Measurements from ENCODE around the gene LRP1B.

LRP1B gene

DNA sequence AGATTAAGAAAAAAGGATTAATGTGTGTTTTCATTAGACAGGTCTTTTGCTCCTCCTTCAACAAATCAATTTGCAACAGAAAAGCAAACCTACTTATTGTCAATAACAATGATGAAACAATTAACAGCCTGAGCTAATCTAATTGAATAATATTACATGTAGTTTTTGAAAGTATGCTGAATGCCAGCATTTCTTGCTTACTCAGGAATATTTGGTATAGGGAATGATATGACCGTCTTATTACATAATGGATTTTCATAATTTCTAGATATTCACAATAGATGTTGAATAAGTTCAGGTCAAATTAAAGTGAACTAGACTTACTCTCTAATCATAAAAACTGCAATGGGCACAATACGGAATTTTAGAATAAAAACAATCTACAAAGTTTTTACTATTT, 1856.9 kb downstream of the LRP1B start:
- no peaks in the 10 kb centered on the region for H3K4me1 ChIP-seq

DNA sequence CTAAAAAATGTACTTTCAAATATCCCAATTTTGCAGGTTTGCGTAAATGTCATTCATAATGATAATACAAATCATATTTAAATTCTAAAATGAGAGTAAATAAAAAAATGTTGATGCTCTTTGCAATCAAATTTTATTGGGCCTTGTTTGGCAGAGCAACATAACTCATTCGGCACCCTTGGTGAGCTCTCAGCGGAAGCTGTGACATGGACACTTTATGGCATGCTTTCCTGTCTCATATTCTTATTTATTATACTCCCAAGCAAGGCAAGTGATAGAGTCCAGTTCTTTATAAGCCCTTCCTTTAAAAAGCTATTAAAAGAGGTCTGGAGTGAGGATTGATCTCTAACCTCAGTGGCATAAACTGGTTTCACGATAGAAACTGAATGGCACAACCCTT, 1857.4 kb downstream of the LRP1B start:
- Histone ChIP-seq H3K4me3 (ENCODE audit: low read depth, low read length) (no peak overlapping the region), H3K9me3 (no peaks in the 10 kb centered on the region), H3K4me1 (no peaks in the 10 kb centered on the region), H3K36me3 (no peaks in the 10 kb centered on the region), H3K27me3 (no peaks in the 10 kb centered on the region)
- TF ChIP-seq, protein P1, sequence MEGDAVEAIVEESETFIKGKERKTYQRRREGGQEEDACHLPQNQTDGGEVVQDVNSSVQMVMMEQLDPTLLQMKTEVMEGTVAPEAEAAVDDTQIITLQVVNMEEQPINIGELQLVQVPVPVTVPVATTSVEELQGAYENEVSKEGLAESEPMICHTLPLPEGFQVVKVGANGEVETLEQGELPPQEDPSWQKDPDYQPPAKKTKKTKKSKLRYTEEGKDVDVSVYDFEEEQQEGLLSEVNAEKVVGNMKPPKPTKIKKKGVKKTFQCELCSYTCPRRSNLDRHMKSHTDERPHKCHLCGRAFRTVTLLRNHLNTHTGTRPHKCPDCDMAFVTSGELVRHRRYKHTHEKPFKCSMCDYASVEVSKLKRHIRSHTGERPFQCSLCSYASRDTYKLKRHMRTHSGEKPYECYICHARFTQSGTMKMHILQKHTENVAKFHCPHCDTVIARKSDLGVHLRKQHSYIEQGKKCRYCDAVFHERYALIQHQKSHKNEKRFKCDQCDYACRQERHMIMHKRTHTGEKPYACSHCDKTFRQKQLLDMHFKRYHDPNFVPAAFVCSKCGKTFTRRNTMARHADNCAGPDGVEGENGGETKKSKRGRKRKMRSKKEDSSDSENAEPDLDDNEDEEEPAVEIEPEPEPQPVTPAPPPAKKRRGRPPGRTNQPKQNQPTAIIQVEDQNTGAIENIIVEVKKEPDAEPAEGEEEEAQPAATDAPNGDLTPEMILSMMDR (IDR thresholded peaks at IDR 0.05; ENCODE audit: low read depth, low read length) = no peak
- no peak for DNase-seq

More for the DNA sequence above, 1856.9 kb downstream of the LRP1B start:
- Histone ChIP-seq H3K27me3 (no peaks in the 10 kb centered on the region), H3K36me3 (no peaks in the 10 kb centered on the region), H3K9me3 (no peaks in the 10 kb centered on the region), H3K4me3 (ENCODE audit: low read depth, low read length) (no peak overlapping the region)
- TF ChIP-seq, protein P1 (IDR thresholded peaks at IDR 0.05; ENCODE audit: low read depth, low read length) = no peak
- no peak for DNase-seq

DNA sequence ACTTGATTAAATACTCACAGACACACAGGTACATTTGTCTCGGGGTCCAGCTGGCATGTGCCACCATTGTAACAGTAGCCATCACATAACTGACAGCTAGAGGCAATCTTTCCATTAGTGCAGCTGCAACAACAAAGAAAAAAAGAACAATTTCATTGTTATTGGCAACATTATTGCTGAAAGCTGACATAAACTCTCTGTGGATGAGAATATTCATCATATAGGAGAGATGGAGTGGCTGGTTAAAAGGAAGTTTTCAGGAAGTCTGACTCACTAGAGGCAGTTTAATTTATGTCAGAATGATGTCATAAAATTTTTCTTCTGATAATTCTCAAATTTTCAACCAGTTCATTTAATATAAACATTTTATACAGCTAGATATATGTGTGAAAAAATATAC, 1860.6 kb downstream of the LRP1B start:
- Histone ChIP-seq H3K4me1 (no peaks in the 10 kb centered on the region), H3K27me3 (no peaks in the 10 kb centered on the region), H3K4me3 (ENCODE audit: low read depth, low read length) (no peak overlapping the region), H3K36me3 (no peaks in the 10 kb centered on the region), H3K9me3 (no peaks in the 10 kb centered on the region)
- DNase-seq = no peak
- TF ChIP-seq, protein P1 (IDR thresholded peaks at IDR 0.05; ENCODE audit: low read depth, low read length) = no peak

DNA sequence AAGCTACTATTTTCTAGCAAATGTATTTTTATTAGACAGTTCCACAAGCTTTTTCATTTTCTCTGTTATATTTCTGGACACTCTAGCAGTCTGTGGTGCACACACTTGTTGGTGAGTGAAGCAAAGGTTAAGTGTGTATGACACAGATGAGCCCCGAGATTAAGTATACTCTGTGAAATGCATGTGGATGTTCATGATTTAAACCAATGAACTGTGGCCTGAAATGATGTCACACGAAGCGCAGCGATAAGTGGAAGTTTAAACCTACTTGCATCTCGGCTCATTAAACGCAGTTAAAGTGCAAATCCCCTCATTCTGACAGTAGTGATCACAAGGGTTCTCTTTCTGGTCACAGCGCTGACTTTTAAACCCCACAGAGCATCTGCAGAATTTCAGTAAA, 1861.8 kb downstream of the LRP1B start:
- Histone ChIP-seq H3K27me3 (no peaks in the 10 kb centered on the region), H3K4me1 (no peaks in the 10 kb centered on the region), H3K36me3 (no peaks in the 10 kb centered on the region), H3K9me3 (no peaks in the 10 kb centered on the region), H3K4me3 (ENCODE audit: low read depth, low read length) (no peak overlapping the region)
- TF ChIP-seq, protein P1 (IDR thresholded peaks at IDR 0.05; ENCODE audit: low read depth, low read length) = no peak
- no peak for DNase-seq

GRCh38 chr2:140262908-140263307, 1867.9 kb downstream of the LRP1B start:
- no peaks in the 10 kb centered on the region for H3K36me3 ChIP-seq
- no peaks in the 10 kb centered on the region for H3K9me3 ChIP-seq
- H3K27me3 ChIP-seq = no peaks in the 10 kb centered on the region
- DNase-seq = no peak
- H3K4me1 ChIP-seq = no peaks in the 10 kb centered on the region
- TF ChIP-seq, protein P1 (IDR thresholded peaks at IDR 0.05; ENCODE audit: low read depth, low read length) = no peak
- no peak overlapping the region for H3K4me3 ChIP-seq (ENCODE audit: low read depth, low read length)

- Histone ChIP-seq H3K27me3 (no peaks in the 10 kb centered on the region), H3K36me3 (no peaks in the 10 kb centered on the region), H3K9me3 (no peaks in the 10 kb centered on the region), H3K4me1 (no peaks in the 10 kb centered on the region), H3K4me3 (ENCODE audit: low read depth, low read length) (no peak overlapping the region)
- TF ChIP-seq, protein P1 (IDR thresholded peaks at IDR 0.05; ENCODE audit: low read depth, low read length) = no peak
- no peak for DNase-seq
Observed at GRCh38 chr2:140257692-140258300, 1873.0 kb downstream of the LRP1B start.
